GM18870 (cell line): ENCODE measurements around the gene RCOR1.
"Not testable (repeated sequence)": the region's sequence is repeated elsewhere in the genome, so short reads cannot be mapped to it uniquely, and the experiment has no call there.

ENCODE experiments used
- ATAC-seq: cut with Tn5 transposase; IDR thresholded peaks from one replicate; pipeline ENCODE4 v1.9.1; 2021; ENCODE audit warnings: moderate library complexity; ENCODE audit not compliant: unreplicated experiment

The RCOR1 gene

GRCh38 chr14:102570334-102570995, 22.0 kb upstream of the RCOR1 start:
- no peak for ATAC-seq

GRCh38 chr14:102571043-102571442, 21.4 kb upstream of the RCOR1 start:
- ATAC-seq, result no peak

- ATAC-seq, result no peak
Measured at GRCh38 chr14:102571478-102572042, 20.9 kb upstream of the RCOR1 start.

GRCh38 chr14:102573161-102573560, 19.3 kb upstream of the RCOR1 start:
- not testable (repeated sequence) for ATAC-seq

GRCh38 chr14:102573591-102574046, 18.8 kb upstream of the RCOR1 start:
- ATAC-seq, result no peak

- no peak for ATAC-seq
Measured at GRCh38 chr14:102574281-102575159, 17.9 kb upstream of the RCOR1 start.

- ATAC-seq, result no peak
Measured at GRCh38 chr14:102575160-102575845, 17.1 kb upstream of the RCOR1 start.

GRCh38 chr14:102575846-102576428, 16.5 kb upstream of the RCOR1 start:
- ATAC-seq, result not testable (repeated sequence)

- ATAC-seq, result no peak
Measured at GRCh38 chr14:102578821-102579220, 13.6 kb upstream of the RCOR1 start.

- no peak for ATAC-seq
Measured at GRCh38 chr14:102579696-102580549, 12.5 kb upstream of the RCOR1 start.

GRCh38 chr14:102580550-102581110, 11.8 kb upstream of the RCOR1 start:
- no peak for ATAC-seq

- no peak for ATAC-seq
Measured at GRCh38 chr14:102581193-102581592, 11.3 kb upstream of the RCOR1 start.

- no peak for ATAC-seq
Measured at GRCh38 chr14:102583726-102584125, 8.7 kb upstream of the RCOR1 start.

- ATAC-seq, result no peak
Measured at GRCh38 chr14:102584871-102585869, 7.3 kb upstream of the RCOR1 start.

- ATAC-seq, result no peak
Measured at GRCh38 chr14:102586420-102587104, 5.9 kb upstream of the RCOR1 start.

GRCh38 chr14:102588821-102589220, 3.6 kb upstream of the RCOR1 start:
- no peak for ATAC-seq

GRCh38 chr14:102589761-102590290, 2.6 kb upstream of the RCOR1 start:
- ATAC-seq, result no peak
